ENCODE results near the gene NEURL1. TPM values are rescaled to one million over a fixed set of nuclear protein-coding genes. Genes with fewer than 3 reads are reported as not detected.
A peak's percentile ranks its signal among the peaks of the same experiment; 100 is the strongest.

Gene NEURL1
- total RNA-seq, 4 donors from 2014 or later: 40.4 to 51.8 (median 45.8) TPM

- no peak for DNase-seq
- H3K4me1 ChIP-seq: peaks cover 0 to 10% (median 0%) of the 10 kb centered on the region in 4 donors
- no peak overlapping the region for H3K4me3 ChIP-seq
- no peaks in the 10 kb centered on the region for H3K27me3 ChIP-seq
- no peak overlapping the region for H3K27ac ChIP-seq
- TF ChIP-seq CTCF (IDR thresholded peaks at IDR 0.05): no peak
- no peak for TF ChIP-seq POLR2A (IDR thresholded peaks at IDR 0.05)
- H3K9me3 ChIP-seq: no peaks in the 10 kb centered on the region
- no peaks in the 10 kb centered on the region for H3K36me3 ChIP-seq
Measured at GRCh38 chr10:103569896-103570295, 76.4 kb downstream of the NEURL1 start.

- Histone ChIP-seq H3K4me1 (peaks cover 0 to 10% (median 0%) of the 10 kb centered on the region in 4 donors), H3K27me3 (no peaks in the 10 kb centered on the region), H3K4me3 (no peak overlapping the region), H3K36me3 (no peaks in the 10 kb centered on the region), H3K9me3 (no peaks in the 10 kb centered on the region), H3K27ac (peak overlapping the region in 1 of 4 donors; percentile 9)
- no peak for DNase-seq
- no peak for TF ChIP-seq CTCF (IDR thresholded peaks at IDR 0.05)
- no peak for TF ChIP-seq POLR2A (IDR thresholded peaks at IDR 0.05)
Measured at GRCh38 chr10:103570844-103571655, 77.5 kb downstream of the NEURL1 start.

GRCh38 chr10:103571656-103571975 is 78.1 kb downstream of the NEURL1 start:
- H3K36me3 ChIP-seq: no peaks in the 10 kb centered on the region
- no peaks in the 10 kb centered on the region for H3K9me3 ChIP-seq
- H3K27ac ChIP-seq: no peak overlapping the region
- no peak overlapping the region for H3K4me3 ChIP-seq
- no peak for TF ChIP-seq CTCF (IDR thresholded peaks at IDR 0.05)
- no peak for TF ChIP-seq POLR2A (IDR thresholded peaks at IDR 0.05)
- peaks cover 0 to 10% (median 0%) of the 10 kb centered on the region in 4 donors for H3K4me1 ChIP-seq
- DNase-seq: no peak
- no peaks in the 10 kb centered on the region for H3K27me3 ChIP-seq

- Histone ChIP-seq H3K9me3 (no peaks in the 10 kb centered on the region), H3K27ac (no peak overlapping the region), H3K4me1 (peaks cover 0 to 10% (median 0%) of the 10 kb centered on the region in 4 donors), H3K27me3 (no peaks in the 10 kb centered on the region), H3K36me3 (no peaks in the 10 kb centered on the region), H3K4me3 (no peak overlapping the region)
- no peak for DNase-seq
- no peak for TF ChIP-seq CTCF (IDR thresholded peaks at IDR 0.05)
- no peak for TF ChIP-seq POLR2A (IDR thresholded peaks at IDR 0.05)
Measured at GRCh38 chr10:103572347-103573204, 79.1 kb downstream of the NEURL1 start.

GRCh38 chr10:103573205-103573487 is 79.6 kb downstream of the NEURL1 start:
- no peaks in the 10 kb centered on the region for H3K27me3 ChIP-seq
- H3K9me3 ChIP-seq: no peaks in the 10 kb centered on the region
- H3K27ac ChIP-seq: no peak overlapping the region
- no peak overlapping the region for H3K4me3 ChIP-seq
- TF ChIP-seq POLR2A (IDR thresholded peaks at IDR 0.05): no peak
- DNase-seq: no peak
- no peaks in the 10 kb centered on the region for H3K36me3 ChIP-seq
- H3K4me1 ChIP-seq: peaks cover 0 to 10% (median 0%) of the 10 kb centered on the region in 4 donors

All from Peyer's patch (tissue), 4 donors.